ENCODE results near the gene NFU1.
A peak's percentile ranks its signal among the peaks of the same experiment; 100 is the strongest.
"Not testable (repeated sequence)": the region's sequence is repeated elsewhere in the genome, so short reads cannot be mapped to it uniquely, and the experiment has no call there.

Gene NFU1

DNA sequence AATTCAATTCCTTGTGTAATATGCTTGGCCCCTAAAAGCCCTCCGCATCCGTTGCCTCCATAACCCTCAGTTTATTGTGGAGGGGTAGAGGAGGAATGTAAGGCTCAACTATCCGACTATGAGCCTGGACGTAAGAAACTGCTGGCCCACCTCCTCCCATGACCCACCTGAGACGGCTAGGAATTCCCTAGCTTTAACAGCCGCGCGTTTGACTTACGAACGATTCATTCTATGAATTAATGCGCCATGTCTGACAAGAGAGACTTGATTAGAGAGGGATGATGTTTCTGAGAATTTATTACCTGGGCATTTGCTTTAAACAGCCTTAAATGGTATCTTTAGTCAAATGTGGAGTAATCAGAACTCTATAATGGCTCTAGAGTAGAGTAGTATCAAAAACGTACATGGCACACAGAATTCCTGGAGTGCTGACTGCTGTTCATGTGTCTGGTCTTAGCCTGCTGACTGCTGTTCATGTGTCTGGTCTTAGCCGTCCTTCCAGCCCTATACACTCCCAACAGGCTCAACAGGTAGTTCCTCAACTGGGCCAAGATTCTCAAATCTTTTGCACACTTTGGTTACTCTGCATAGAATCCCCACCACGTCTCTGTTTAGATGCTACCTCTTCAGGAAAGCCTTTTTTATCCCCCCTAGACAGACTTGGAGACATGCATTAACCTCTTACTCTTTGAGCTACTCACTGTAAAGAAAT lies 49.3 kb downstream of the NFU1 start:
- no peak for DNase-seq (ENCODE audit: low read depth in 2 of 2)

GRCh38 chr2:69386789-69387734 lies 50.2 kb downstream of the NFU1 start, which contains the start of gene GFPT1:
GFPT1 (minus strand) TSS chr2:69387227; CDS start chr2:69387071, 156 bp downstream.
- DNase-seq (ENCODE audit: low read depth in 2 of 2), result peak; percentile 73 to 90

DNA sequence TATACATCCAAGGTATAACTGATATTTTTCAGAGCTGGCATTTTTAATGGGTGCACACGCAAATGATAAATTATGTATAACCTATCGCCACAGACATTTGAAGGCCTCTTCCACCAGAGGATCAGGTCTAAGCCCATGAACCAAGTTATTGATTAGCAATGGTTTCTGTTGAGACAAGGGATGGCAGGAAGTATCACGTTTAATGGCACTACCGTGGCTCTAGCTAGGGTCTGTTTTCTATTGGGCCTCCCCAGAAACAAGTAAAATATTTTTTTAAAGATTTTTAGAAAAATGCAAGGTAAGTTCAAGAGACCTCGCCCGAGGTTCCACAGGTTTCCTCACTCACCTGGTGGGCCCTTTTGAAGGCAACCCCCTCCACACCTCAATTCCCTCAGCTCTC lies 50.9 kb downstream of the NFU1 start:
- DNase-seq (ENCODE audit: low read depth in 2 of 2), result no peak

- no peak for DNase-seq (ENCODE audit: low read depth in 2 of 2)
These were observed 51.6 kb downstream of the NFU1 start for GRCh38 chr2:69385443-69386151.

DNA sequence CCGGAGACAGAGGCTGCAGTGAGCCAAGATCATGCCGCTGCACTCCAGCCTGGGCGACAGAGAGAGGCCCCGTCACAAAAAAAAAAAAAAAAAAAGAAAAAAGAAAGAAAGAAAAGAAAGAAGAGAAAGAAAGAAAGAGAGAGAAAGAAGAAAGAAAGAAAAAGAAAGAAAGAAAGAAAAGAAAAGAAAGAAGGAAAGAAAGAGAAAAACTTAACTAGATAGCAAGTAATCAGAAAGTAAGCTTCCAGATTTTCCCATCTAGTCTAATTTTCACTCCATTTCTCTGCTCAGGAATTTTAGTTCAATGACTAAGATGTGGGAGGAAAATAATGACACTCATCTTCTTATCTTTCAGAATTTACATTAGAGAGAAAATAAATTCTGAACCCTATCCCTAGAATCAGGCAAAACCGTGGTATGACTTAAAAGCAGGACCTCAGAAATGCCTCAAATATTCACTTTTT lies 52.6 kb downstream of the NFU1 start:
- no peak for DNase-seq (ENCODE audit: low read depth in 2 of 2)

DNA sequence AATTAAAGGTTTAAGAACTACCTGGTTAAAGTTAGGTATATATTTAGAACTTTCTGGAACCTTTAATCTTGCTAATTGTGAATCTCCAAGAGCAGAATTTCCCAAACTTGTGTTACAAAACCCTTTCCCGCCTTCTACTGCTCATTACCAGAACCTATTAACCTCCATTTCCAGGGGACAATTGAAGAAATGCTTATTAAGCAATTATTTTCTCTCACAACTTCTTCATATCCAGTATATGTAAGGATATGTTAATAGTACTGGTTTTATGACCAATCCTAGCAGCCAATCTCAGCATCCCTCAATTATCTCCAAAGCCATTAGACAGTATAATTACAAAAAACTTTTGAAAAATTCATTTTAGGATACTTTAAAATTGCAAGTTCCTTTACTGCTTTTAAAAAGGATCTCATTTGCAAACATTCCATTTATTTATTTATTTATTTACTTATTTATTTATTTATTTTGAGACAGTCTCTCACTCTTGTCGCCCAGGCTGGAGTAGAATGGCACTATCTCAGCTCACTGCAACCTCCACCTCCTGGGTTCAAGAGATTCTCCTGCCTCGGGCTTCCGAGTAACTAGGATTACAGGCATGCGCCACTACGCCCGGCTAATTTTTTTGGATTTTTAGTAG lies 53.9 kb downstream of the NFU1 start:
- DNase-seq (ENCODE audit: low read depth in 2 of 2), result no peak

- DNase-seq (ENCODE audit: low read depth in 2 of 2), result no peak
These were observed 54.7 kb downstream of the NFU1 start for GRCh38 chr2:69382547-69382946.

DNA sequence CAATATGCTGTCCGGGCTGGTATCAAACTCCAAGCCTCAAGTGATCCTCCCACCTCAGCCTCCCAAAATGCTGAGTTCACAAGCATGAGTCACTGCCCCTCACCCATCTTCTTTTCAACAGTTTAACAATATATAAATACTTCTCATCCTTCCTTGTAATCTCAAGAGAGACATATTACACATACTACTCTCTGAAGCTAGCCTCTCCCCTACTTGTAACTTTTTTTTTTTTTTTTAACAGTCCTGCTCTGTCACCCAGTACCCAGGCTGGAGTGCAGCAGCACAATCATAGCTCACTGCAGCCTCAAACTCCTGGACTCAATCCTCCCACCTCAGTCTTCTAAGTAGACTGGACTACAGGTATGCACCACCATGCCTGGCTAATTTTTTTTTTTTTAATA lies 55.9 kb downstream of the NFU1 start:
- no peak for DNase-seq (ENCODE audit: low read depth in 2 of 2)

DNA sequence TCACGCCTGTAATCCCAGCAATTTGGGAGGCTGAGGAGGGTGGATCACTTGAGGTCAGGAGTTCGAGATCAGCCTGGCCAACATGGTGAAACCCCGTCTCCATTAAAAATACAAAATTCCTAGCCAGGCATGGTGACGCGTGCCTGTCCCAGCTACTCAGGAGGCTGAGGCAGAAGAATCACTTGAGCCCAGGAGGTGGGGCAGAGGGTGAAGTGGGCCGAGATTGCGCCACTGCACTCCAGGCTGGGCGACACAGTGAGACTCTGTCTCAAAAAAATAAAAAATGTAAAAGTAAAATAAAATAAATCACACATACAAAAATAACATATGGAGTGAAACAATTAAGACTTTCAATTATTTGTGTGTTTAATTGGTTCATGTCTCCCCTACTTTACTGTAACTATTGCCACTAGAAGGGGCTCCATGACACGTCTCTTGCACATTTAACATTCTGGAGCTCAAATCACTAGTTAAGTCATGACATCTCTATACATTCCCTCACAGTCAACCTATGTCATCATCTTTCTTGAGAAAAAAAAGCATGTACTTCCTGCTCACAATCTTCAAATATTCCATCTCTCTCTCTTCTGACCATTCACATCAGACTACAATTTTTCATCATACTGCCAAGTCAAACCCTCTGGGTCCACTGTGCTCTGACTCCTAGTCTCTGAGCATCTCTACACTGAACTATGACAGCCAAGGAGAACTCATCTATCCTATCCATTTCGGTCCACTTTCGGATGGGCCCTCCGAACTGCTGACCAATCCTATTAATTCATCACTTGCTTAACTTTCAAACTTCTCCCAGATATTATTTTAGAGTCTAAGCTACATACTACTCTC lies 56.9 kb downstream of the NFU1 start:
- no peak for DNase-seq (ENCODE audit: low read depth in 2 of 2)

DNA sequence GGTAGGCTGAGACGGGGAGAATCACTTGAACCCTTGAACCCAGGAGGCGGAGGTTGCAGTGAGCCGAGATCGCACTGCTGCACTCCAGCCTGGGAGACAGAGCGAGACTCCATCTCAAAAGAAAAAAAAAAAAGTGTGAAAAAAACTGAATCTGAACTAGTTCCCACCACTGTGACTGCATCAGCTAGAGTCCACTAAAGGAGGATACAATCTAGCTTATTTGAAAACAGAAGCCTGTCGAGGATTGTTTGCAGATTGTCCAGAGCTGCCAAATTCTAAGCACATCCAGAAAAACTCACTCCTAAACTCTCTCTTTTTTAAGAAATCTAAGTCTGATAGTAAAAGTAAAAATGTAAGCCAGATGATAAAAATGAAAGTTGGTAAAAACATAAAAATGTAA lies 60.8 kb downstream of the NFU1 start:
- no peak for DNase-seq (ENCODE audit: low read depth in 2 of 2)

GRCh38 chr2:69375494-69376353 lies 61.5 kb downstream of the NFU1 start:
- DNase-seq (ENCODE audit: low read depth in 2 of 2), result no peak

DNA sequence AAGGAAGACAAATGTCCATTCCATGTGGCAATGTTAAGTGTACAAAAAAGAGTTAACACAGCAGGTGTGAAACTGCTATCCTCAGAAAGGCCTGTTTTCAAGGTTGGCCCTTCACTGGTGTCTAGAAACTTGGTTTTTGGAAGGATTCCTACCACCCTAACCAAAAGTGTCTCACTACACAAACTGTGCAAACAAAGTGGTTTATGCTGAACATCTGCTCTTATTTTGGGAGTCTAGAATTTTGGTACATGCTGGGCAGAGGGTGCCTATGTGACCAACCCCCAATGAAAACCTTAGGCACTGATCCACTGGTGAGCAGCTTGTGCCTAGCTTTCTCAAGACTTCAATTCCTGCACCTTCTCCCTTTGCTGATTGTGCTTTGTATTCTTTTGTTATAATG lies 64.5 kb downstream of the NFU1 start:
- no peak for DNase-seq (ENCODE audit: low read depth in 2 of 2)

DNA sequence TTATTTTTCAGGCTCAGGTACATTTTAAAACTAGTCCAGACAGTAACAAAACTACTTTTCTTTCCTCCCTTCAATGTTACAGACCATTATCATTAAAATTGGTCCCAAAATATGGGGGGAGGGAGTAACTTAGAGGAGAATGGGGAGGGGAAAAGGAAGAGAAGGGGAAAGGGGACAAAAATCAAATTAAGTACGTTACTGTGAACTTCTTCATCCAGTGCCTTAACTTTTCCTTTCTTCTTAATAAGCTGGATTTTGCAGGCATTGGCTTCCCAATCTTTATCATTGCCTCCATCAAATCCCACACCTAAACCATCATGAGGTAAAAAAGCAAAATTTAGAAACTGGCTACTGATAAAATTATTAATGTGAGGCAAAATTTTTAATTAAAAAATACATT lies 67.4 kb downstream of the NFU1 start:
- no peak for DNase-seq (ENCODE audit: low read depth in 2 of 2)

DNA sequence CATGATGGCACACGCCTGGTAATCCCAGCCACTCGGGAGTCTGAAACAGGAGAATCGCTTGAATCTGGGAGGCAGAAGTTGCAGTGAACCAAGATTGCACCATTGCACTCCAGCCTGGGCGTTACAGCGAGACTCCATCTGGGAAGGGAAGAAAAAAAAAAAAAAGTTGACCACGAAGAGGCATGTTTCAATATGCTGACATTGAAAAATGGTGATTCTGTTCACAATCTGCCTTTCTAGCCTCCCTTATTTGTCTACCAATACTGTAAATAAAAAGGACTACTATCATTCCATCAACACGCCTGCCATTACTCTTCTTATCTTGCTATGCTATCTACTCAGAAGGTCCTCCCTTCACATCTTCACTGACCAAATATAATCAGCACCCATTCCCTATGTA lies 68.6 kb downstream of the NFU1 start:
- no peak for DNase-seq (ENCODE audit: low read depth in 2 of 2)

DNA sequence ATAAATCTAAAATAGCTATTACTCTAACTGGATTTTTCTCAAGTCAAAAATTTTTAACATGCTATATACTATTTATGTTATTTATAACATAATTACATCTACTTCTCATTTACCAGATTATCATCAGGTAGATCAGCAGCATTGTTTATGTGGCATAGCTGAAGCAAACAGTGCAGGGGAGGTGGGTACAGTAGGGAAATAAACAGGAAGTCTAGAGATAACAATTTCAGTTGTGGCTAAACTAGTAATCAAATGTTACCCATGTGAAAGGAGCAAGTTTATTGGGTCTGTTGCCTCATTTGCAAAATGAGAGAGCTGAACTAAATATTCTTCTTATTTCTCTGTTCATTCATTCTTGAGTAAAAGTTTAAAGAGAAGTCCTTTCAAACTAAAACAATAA lies 77.9 kb downstream of the NFU1 start:
- no peak for DNase-seq (ENCODE audit: low read depth in 2 of 2)

GRCh38 chr2:69358914-69359313 lies 78.3 kb downstream of the NFU1 start:
- no peak for DNase-seq (ENCODE audit: low read depth in 2 of 2)

DNA sequence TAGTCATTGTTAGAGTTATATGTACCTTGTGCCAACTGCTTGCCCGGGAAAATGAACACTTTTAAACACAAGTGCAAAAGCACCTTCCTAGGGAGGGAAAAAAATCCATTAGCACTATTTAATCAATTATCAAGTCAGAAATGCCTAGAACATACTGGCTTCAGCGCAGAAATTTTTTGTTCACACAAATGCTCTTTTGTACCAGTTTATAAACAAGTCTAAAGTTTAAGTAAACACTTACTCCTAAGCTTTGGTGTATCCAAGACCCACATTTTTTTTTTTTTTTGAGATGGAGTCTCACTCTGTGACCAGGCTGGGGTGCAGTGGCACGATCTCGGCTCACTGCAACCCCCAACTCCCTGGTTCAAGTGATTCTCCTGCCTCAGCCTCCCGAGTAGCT lies 80.8 kb downstream of the NFU1 start:
- no peak for DNase-seq (ENCODE audit: low read depth in 2 of 2)

DNA sequence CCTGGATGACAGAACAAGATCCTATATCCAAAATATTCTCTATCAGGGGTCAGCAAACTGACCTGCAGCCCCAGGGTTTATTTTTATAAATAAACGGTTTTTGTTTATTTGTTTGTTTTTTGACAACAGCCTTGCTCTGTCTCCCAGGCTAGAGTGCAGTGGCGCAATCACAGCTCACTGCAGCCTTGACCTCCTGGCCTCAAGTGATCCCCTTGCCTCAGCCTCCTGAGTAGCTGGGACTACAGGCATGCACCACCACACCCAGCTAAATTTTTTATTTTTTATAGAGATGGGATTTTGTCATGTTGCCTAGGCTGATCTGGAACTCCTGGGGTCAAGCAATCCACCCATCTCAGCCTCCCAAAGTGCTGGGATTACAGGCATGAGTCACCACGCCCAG lies 82.3 kb downstream of the NFU1 start:
- not testable (repeated sequence) for DNase-seq (ENCODE audit: low read depth in 2 of 2)

- DNase-seq (ENCODE audit: low read depth in 2 of 2), result no peak
These were observed 83.9 kb downstream of the NFU1 start for GRCh38 chr2:69353360-69353759.

- DNase-seq (ENCODE audit: low read depth in 2 of 2), result no peak
These were observed 88.5 kb downstream of the NFU1 start for GRCh38 chr2:69348781-69349180.
